Measurements from ENCODE around the gene OCIAD2.

The OCIAD2 gene

DNA sequence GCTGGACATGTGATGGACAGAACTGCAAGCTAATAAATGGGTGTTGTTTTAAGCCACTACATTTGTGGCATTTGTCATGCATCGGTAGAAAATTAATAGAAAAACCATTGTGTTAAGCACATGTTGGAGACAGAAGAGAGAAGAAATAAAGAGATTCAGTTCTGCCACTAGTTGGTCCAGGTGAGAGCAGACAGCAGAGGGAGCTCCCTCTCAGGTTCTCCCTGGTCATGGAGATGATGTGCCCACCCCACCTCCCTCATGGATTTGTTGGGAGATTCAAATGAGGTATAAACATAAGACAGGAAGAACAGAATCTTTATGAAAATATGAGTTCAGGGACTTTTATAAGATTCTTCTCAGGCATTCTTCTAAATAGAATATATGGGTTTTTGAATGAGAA, 36.8 kb upstream of the OCIAD2 start:
- no peak for DNase-seq (ENCODE audit: low read depth in 1 of 2, low spot score in 1 of 2)
- H3K4me3 ChIP-seq (replicated peaks; ENCODE audit: insufficient read depth, low read length), result no peak overlapping the region
- no peaks in the 10 kb centered on the region for H3K27me3 ChIP-seq (ENCODE audit: insufficient read depth, poor library complexity, severe bottlenecking)
- TF ChIP-seq SPI1 (IDR thresholded peaks at IDR 0.05; ENCODE audit: borderline replicate concordance, low read depth), result no peak
- TF ChIP-seq, protein P1, sequence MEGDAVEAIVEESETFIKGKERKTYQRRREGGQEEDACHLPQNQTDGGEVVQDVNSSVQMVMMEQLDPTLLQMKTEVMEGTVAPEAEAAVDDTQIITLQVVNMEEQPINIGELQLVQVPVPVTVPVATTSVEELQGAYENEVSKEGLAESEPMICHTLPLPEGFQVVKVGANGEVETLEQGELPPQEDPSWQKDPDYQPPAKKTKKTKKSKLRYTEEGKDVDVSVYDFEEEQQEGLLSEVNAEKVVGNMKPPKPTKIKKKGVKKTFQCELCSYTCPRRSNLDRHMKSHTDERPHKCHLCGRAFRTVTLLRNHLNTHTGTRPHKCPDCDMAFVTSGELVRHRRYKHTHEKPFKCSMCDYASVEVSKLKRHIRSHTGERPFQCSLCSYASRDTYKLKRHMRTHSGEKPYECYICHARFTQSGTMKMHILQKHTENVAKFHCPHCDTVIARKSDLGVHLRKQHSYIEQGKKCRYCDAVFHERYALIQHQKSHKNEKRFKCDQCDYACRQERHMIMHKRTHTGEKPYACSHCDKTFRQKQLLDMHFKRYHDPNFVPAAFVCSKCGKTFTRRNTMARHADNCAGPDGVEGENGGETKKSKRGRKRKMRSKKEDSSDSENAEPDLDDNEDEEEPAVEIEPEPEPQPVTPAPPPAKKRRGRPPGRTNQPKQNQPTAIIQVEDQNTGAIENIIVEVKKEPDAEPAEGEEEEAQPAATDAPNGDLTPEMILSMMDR (IDR thresholded peaks at IDR 0.05; ENCODE audit: insufficient read depth, low read length), result no peak
- TF ChIP-seq GABPA (IDR thresholded peaks at IDR 0.05; ENCODE audit: low read depth), result no peak
- no peak for TF ChIP-seq POLR2AphosphoS5 (IDR thresholded peaks at IDR 0.05; ENCODE audit: low read depth)
- TF ChIP-seq, protein P2, sequence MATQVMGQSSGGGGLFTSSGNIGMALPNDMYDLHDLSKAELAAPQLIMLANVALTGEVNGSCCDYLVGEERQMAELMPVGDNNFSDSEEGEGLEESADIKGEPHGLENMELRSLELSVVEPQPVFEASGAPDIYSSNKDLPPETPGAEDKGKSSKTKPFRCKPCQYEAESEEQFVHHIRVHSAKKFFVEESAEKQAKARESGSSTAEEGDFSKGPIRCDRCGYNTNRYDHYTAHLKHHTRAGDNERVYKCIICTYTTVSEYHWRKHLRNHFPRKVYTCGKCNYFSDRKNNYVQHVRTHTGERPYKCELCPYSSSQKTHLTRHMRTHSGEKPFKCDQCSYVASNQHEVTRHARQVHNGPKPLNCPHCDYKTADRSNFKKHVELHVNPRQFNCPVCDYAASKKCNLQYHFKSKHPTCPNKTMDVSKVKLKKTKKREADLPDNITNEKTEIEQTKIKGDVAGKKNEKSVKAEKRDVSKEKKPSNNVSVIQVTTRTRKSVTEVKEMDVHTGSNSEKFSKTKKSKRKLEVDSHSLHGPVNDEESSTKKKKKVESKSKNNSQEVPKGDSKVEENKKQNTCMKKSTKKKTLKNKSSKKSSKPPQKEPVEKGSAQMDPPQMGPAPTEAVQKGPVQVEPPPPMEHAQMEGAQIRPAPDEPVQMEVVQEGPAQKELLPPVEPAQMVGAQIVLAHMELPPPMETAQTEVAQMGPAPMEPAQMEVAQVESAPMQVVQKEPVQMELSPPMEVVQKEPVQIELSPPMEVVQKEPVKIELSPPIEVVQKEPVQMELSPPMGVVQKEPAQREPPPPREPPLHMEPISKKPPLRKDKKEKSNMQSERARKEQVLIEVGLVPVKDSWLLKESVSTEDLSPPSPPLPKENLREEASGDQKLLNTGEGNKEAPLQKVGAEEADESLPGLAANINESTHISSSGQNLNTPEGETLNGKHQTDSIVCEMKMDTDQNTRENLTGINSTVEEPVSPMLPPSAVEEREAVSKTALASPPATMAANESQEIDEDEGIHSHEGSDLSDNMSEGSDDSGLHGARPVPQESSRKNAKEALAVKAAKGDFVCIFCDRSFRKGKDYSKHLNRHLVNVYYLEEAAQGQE (IDR thresholded peaks at IDR 0.05; ENCODE audit: insufficient replicate concordance, low read depth), result no peak
- no peak overlapping the region for H3K27ac ChIP-seq (replicated peaks)

DNA sequence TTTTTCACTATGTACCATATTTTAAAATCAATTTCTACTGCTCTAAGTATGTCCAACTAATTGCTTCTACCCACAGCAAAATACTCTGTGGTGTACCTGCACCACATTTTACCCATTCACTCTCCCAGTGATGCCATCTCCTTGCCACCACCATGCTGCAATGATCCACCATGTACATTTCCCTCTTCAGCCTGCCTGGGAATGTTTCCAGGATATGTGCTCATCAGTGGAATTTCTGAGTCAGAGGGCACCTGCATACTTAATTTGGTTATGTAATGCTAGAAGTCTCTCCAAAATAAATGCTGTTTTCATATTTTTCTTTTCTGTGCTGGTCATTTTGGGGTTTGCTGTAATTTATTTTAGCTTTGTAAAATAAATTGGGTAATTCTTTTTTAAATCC, 33.2 kb upstream of the OCIAD2 start:
- TF ChIP-seq POLR2AphosphoS5 (IDR thresholded peaks at IDR 0.05; ENCODE audit: low read depth), result no peak
- Histone ChIP-seq H3K27ac (replicated peaks) (no peak overlapping the region), H3K4me3 (replicated peaks; ENCODE audit: insufficient read depth, low read length) (no peak overlapping the region), H3K27me3 (ENCODE audit: insufficient read depth, poor library complexity, severe bottlenecking) (no peaks in the 10 kb centered on the region)
- DNase-seq (ENCODE audit: low read depth in 1 of 2, low spot score in 1 of 2), result no peak

DNA sequence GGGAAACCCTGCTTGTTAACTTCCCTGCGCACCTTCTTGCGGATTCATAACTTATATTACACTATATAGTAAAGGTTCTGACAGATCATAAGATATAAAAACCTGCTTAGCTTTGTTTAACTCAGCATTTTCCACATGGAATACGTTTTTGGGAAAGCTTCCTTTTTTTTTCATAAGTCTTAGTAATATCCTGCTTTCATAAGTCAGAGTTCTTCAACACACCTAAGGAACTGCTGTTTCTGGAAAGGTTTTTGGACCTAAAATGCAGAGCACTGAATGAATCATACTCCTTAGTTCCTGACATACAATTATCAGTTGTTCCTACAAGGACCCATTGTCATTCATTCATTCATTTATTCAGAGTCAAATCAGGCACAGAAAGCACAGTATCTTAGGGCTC, 32.3 kb upstream of the OCIAD2 start:
- H3K27me3 ChIP-seq (ENCODE audit: insufficient read depth, poor library complexity, severe bottlenecking), result no peaks in the 10 kb centered on the region
- TF ChIP-seq, protein P2 (IDR thresholded peaks at IDR 0.05; ENCODE audit: insufficient replicate concordance, low read depth), result no peak
- TF ChIP-seq, protein P1 (IDR thresholded peaks at IDR 0.05; ENCODE audit: insufficient read depth, low read length), result no peak
- TF ChIP-seq POLR2AphosphoS5 (IDR thresholded peaks at IDR 0.05; ENCODE audit: low read depth) (no peak), SPI1 (IDR thresholded peaks at IDR 0.05; ENCODE audit: borderline replicate concordance, low read depth) (no peak), GABPA (IDR thresholded peaks at IDR 0.05; ENCODE audit: low read depth) (no peak)
- no peak for DNase-seq (ENCODE audit: low read depth in 1 of 2, low spot score in 1 of 2)
- no peak overlapping the region for H3K4me3 ChIP-seq (replicated peaks; ENCODE audit: insufficient read depth, low read length)
- no peak overlapping the region for H3K27ac ChIP-seq (replicated peaks)

DNA sequence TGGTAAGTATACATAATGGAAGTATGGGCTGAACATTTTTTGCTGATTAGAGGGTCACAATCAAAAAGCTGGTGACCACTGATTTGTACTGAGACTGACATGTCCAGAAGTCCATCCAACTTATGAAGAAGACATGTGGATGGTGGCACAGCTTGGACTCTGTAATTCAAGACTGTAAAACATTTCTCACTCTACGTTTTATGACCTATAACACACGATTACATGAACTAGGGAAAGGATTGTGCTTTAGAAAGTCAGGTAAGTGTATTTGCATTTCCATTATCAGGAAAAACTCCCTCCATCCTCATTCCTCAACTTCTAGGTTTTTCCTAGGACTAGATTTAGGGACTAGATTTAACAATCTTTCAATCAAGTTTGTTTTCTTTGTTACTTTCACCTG, 30.5 kb upstream of the OCIAD2 start:
- Histone ChIP-seq H3K4me3 (replicated peaks; ENCODE audit: insufficient read depth, low read length) (no peak overlapping the region), H3K27me3 (ENCODE audit: insufficient read depth, poor library complexity, severe bottlenecking) (no peaks in the 10 kb centered on the region), H3K27ac (replicated peaks) (no peak overlapping the region)
- no peak for DNase-seq (ENCODE audit: low read depth in 1 of 2, low spot score in 1 of 2)
- no peak for TF ChIP-seq POLR2AphosphoS5 (IDR thresholded peaks at IDR 0.05; ENCODE audit: low read depth)
- TF ChIP-seq, protein P1 (IDR thresholded peaks at IDR 0.05; ENCODE audit: insufficient read depth, low read length), result no peak
- no peak for TF ChIP-seq GABPA (IDR thresholded peaks at IDR 0.05; ENCODE audit: low read depth)
- TF ChIP-seq, protein P2 (IDR thresholded peaks at IDR 0.05; ENCODE audit: insufficient replicate concordance, low read depth), result no peak
- no peak for TF ChIP-seq SPI1 (IDR thresholded peaks at IDR 0.05; ENCODE audit: borderline replicate concordance, low read depth)
